Endothelial cell (in vitro differentiated cells): Measurements from ENCODE around the gene TMEM192. TPM values are rescaled to one million over a fixed set of nuclear protein-coding genes. Genes with fewer than 3 reads are reported as not detected.
A peak's percentile ranks its signal among the peaks of the same experiment; 100 is the strongest.
"Not testable (repeated sequence)": the region's sequence is repeated elsewhere in the genome, so short reads cannot be mapped to it uniquely, and the experiment has no call there.

Experiments used
- DNase-seq: peaks from one replicate; pipeline ENCODE4 v3.0.0; 2021; ENCODE audit warnings: low spot score
- H3K27ac Mint-ChIP-seq: one replicate; pipeline ENCODE4 v1.8.0; 2021; ENCODE audit warnings: mixed read lengths, inconsistent platforms; ENCODE audit not compliant: unreplicated experiment
- H3K27me3 Mint-ChIP-seq: one replicate; pipeline ENCODE4 v1.8.0; 2021; ENCODE audit warnings: mild to moderate bottlenecking, moderate library complexity, mixed read lengths, inconsistent platforms; ENCODE audit not compliant: unreplicated experiment
- H3K36me3 Mint-ChIP-seq: one replicate; pipeline ENCODE4 v1.8.0; 2021; ENCODE audit warnings: mild to moderate bottlenecking, low read depth, mixed read lengths, inconsistent platforms; ENCODE audit not compliant: unreplicated experiment
- H3K4me1 Mint-ChIP-seq: one replicate; pipeline ENCODE4 v1.8.0; 2021; ENCODE audit warnings: mild to moderate bottlenecking, mixed read lengths, inconsistent platforms; ENCODE audit not compliant: unreplicated experiment
- H3K4me3 Mint-ChIP-seq: one replicate; pipeline ENCODE4 v1.8.0; 2021; ENCODE audit warnings: mild to moderate bottlenecking, mixed read lengths, inconsistent platforms; ENCODE audit not compliant: unreplicated experiment
- H3K9me3 Mint-ChIP-seq: one replicate; pipeline ENCODE4 v1.8.0; 2021; ENCODE audit warnings: mixed read lengths, inconsistent platforms; ENCODE audit not compliant: unreplicated experiment
- CTCF ChIP-seq: fragments of 200-600 bp; sonication (generic); IDR thresholded peaks from one replicate; pipeline ENCODE4 v1.5.0; 2021; ENCODE audit warnings: antibody characterized with exemption; ENCODE audit not compliant: unreplicated experiment
- total RNA-seq: library from RNA; stranded (reverse); fragmentation: NEBNext Ultra II Directional; extraction: Animal tissue kit (Norgen Biotek cat#: 25700); gene quantifications from one replicate; pipeline ENCODE4 v1.2.1, GENCODE V29; 2021; ENCODE audit not compliant: unreplicated experiment

Gene TMEM192
- total RNA-seq, 1 donor from 2014 or later: 11.6 TPM

- Mint-ChIP-seq H3K9me3 (no peaks in the 10 kb centered on the region), H3K27ac (no peak overlapping the region), H3K4me1 (no peaks in the 10 kb centered on the region), H3K36me3 (no peaks in the 10 kb centered on the region), H3K4me3 (no peak overlapping the region), H3K27me3 (no peaks in the 10 kb centered on the region)
- no peak for DNase-seq
- TF ChIP-seq CTCF: peak; percentile 60
These were observed 15.9 kb downstream of the TMEM192 start for GRCh38 chr4:165096776-165097175.

- Mint-ChIP-seq H3K4me1 (no peaks in the 10 kb centered on the region), H3K36me3 (no peaks in the 10 kb centered on the region), H3K4me3 (no peak overlapping the region), H3K27me3 (no peaks in the 10 kb centered on the region), H3K9me3 (no peaks in the 10 kb centered on the region), H3K27ac (no peak overlapping the region)
- no peak for DNase-seq
- TF ChIP-seq CTCF: no peak
These were observed 17.4 kb downstream of the TMEM192 start for GRCh38 chr4:165095291-165095690.

- no peak for TF ChIP-seq CTCF
These were observed 17.8 kb downstream of the TMEM192 start for GRCh38 chr4:165094873-165095272.

GRCh38 chr4:165092187-165092586, 20.5 kb downstream of the TMEM192 start:
- DNase-seq, H3K27me3 Mint-ChIP-seq, H3K27ac Mint-ChIP-seq, H3K4me1 Mint-ChIP-seq, H3K9me3 Mint-ChIP-seq, H3K4me3 Mint-ChIP-seq: not testable (repeated sequence)
- H3K36me3 Mint-ChIP-seq: peaks cover 11% of the 10 kb centered on the region

More at GRCh38 chr4:165094873-165095272, 17.8 kb downstream of the TMEM192 start:
- Mint-ChIP-seq H3K4me3 (no peak overlapping the region), H3K4me1 (no peaks in the 10 kb centered on the region), H3K36me3 (no peaks in the 10 kb centered on the region), H3K27me3 (no peaks in the 10 kb centered on the region), H3K9me3 (no peaks in the 10 kb centered on the region), H3K27ac (no peak overlapping the region)
- no peak for DNase-seq

- H3K36me3 Mint-ChIP-seq: peaks cover 18% of the 10 kb centered on the region
- no peak for DNase-seq
- TF ChIP-seq CTCF: no peak
- H3K9me3 Mint-ChIP-seq: no peaks in the 10 kb centered on the region
- H3K4me3 Mint-ChIP-seq: no peak overlapping the region
- no peaks in the 10 kb centered on the region for H3K4me1 Mint-ChIP-seq
- no peak overlapping the region for H3K27ac Mint-ChIP-seq
- no peaks in the 10 kb centered on the region for H3K27me3 Mint-ChIP-seq
These were observed 24.3 kb downstream of the TMEM192 start for GRCh38 chr4:165088366-165088765.

- no peak overlapping the region for H3K27ac Mint-ChIP-seq
- no peak for TF ChIP-seq CTCF
- no peaks in the 10 kb centered on the region for H3K4me1 Mint-ChIP-seq
- H3K9me3 Mint-ChIP-seq: no peaks in the 10 kb centered on the region
- peaks cover 18% of the 10 kb centered on the region for H3K36me3 Mint-ChIP-seq
- no peaks in the 10 kb centered on the region for H3K27me3 Mint-ChIP-seq
- DNase-seq: no peak
- H3K4me3 Mint-ChIP-seq: no peak overlapping the region
These were observed 26.7 kb downstream of the TMEM192 start for GRCh38 chr4:165085946-165086345.

- H3K4me1 Mint-ChIP-seq, H3K9me3 Mint-ChIP-seq, DNase-seq, H3K27ac Mint-ChIP-seq, H3K27me3 Mint-ChIP-seq, H3K4me3 Mint-ChIP-seq: not testable (repeated sequence)
- peaks cover 18% of the 10 kb centered on the region for H3K36me3 Mint-ChIP-seq
These were observed 27.9 kb downstream of the TMEM192 start for GRCh38 chr4:165084787-165085186.
